OCI-M1 (cell line): ENCODE data around the gene PPFIA1.

Experiments used
- DNase-seq: peaks from one replicate; lab custom pipeline; 2025; lab: John Stamatoyannopoulos, UW

Gene PPFIA1

DNA sequence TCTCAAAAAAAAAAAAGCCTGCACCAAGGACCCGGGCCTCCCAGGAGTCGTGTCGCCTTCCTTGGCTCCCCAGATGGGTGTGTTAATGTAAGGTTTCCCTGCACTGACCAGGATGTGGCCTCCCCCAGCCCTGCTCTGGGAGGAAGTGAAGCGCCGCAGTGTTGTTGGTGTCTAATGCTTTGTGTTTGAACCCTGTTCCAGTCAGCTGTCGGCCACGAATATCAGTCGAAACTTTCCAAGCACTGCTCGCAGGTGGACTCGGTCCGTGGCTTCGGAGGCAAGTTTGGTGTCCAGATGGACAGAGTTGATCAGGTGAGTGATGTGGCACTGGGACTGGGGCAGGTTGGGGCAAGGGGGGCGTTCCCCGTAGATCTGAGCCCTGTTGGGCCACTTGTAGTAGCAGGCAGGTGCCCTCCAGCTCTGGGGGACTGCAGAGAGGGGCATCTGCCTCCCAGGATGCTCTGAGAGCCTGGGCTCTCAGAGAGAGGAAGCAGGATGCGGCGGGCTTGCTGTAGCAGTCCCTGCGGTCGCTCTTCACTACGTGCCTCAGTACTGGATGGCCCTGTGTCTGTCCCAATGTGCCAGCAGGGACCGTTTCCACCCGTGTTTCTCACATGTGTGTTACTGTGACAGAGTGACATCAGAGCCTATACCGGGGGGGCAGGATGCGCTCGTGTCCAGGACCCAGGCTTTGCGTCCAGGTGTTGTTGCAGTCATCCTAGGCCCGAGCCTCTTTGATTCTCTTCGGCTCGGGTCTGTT lies 144.0 kb downstream of the PPFIA1 start:
- DNase-seq, result no peak

DNA sequence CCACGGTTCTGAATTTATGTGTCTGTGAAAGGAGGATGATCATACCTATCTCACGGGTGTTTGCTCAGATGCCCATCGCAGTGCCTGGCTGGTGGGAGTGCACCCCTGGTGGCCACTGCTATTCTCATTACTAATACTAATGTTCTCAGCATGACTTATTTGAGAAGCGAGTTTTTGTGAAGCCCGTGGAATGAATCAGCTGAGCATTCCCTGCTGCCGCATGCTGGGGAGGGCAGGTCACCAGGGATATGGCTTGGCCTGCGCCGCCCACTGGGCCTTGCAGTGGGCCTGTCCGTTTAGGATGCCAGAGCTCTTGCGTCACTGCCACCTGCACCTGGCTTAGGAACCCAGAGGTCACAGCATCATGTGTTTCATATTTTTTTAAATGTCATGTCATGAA lies 144.7 kb downstream of the PPFIA1 start:
- no peak for DNase-seq

DNA sequence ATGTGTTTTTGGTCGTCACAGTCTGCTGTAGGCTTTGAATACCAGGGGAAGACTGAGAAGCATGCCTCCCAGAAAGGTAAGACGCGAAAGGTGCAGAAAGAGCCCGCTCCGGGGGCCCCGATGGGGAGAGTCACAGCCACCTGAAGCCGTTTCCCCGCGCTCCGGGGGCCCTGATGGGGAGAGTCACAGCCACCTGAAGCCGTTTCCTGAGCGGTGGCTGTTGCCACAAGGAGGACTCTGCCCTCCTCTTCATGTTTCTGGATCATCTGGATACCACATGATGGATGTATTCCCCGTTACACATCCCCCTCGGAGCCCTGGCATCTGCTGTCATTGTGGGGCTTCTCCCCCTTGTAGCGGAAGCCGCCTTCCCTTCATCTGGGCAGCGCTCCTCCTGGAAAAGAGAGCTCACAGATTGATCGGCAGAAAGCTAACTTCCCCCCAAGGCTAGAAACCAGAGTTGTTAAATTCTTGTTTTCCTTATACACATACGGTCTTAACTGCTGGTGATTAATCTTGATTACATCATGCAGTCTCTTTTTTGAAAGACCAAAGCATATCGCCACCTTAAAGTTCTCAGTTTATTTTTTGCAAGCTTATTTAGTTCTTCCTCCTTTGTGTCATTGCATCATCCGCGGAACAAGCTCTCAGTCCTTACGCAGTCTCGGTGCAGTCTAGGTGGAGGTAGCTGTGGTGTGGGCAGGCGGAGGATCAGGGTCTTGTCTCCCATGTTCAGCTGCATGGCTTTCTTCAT lies 145.3 kb downstream of the PPFIA1 start:
- peak; percentile 83 for DNase-seq

DNA sequence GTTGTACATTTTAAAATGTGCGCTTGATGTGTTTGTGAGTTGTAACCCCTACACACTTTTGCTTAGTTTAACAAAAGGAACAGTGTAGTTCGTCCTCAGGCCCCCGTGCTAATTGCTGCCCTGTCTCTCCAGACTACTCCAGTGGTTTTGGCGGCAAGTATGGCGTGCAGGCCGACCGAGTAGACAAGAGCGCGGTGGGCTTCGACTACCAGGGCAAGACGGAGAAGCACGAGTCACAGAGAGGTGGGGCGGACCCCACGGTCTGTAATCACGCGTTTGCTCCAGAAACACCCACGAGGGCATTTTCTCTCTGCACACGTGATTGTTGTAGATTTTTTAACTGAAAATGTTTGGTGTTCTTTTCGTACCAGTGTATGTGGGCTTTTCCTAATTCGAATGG lies 146.4 kb downstream of the PPFIA1 start:
- no peak for DNase-seq

DNA sequence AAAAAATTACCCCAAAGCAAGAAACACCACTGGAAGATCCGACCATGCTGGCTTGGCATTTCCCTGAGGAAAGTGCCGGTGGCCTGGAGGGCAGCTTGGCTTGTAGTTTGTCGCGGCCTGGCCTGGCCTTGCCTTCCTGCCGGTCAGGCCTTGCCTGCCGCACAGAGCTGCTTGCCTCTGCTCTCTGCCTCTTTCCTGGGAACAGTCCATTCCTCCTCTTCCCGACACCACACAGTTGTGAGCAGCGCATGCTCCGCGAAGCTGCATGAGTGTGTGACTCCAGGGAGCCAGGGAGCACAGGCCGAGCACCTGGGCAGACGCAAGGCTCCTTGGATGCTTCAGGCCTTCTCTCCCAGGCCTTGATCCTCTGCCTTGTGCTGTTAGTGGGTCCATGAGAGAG lies 147.6 kb downstream of the PPFIA1 start:
- no peak for DNase-seq

DNA sequence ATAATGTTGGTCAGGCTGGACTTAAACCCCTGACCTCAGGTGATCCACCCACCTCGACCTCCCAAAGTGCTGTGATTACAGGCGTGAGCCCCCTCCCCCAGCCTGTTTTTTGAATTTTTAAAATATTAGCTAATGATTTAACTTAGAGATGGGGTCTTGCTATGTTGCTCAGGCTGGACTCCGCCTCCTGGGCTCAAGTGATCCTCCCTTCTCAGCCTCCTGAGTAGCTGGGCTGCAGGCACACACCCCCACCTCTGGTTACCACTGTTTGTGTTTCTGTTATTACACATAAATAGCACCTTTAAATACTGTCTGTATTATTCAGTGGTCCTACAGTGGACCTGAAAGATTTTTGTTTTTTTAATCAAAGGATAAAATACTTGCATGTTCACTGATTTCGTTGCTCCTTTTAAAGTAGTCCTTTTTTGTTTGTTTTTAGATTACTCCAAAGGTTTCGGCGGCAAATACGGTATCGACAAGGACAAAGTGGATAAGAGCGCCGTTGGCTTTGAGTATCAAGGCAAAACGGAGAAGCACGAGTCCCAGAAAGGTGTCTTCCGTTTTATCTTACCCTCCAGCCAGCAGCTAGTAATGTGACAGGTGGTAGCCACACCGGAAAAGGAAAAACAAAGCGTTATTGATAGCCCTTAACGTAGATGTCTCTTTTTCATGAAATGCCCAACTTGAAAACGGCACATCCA lies 149.0 kb downstream of the PPFIA1 start:
- DNase-seq, result no peak

DNA sequence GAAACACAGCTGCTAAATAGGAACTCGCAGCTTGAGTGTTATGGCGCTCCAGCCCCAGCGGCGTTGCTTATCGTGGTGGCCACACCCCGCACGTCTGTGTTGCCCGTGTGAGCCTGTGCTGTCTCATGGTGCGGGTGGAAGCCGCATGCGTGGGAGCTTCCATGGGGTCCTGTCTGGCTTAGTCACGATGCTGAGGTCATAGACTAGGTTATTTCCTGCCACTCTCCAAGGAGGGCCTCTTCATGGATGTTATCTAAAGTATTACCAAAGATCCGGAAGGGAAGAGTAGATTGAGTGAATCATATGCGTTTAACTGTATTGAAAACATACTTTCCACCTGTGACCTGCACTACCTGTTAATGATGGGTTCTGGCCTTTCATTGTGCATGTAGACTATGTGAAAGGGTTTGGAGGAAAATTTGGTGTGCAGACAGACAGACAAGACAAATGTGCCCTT lies 149.5 kb downstream of the PPFIA1 start:
- peak; percentile 100 for DNase-seq

DNA sequence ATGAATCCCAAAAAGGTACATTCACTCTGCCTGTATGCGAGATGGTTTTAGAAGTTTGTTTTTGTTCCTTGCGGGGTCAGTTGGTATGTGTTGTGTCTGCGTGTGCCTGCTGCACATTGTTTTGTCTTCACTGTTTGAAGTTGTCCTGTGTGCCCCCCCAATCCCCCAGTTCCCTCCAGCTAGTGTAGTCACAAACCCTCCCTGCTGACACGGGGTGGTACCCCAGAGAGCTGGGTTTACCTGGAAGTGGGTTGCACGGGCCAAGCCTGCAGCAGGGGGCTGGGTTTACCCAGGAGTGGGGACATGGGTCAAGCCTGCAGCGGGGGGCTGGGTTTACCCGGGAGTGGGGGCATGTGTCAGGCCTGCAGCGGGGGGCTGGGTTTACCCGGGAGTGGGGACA lies 150.0 kb downstream of the PPFIA1 start:
- no peak for DNase-seq

DNA sequence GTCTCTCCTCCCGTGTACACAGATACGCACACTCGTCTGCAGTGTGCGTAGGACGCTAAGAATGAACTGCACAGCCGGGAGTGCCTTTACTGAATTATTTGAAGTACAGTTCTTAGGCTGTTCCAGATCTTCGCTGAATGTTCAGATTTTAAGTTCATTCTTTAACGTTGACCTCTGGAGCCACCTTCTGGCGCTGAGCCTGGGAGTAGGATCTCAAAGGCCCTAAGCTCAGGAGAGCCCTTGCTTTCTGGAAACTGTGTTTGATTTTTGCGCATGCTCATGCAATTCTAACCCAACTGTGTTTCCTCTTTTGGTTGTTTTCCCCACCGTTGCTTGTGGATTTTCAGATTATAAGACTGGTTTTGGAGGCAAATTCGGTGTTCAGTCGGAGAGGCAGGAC lies 150.6 kb downstream of the PPFIA1 start:
- peak; percentile 76 for DNase-seq

DNA sequence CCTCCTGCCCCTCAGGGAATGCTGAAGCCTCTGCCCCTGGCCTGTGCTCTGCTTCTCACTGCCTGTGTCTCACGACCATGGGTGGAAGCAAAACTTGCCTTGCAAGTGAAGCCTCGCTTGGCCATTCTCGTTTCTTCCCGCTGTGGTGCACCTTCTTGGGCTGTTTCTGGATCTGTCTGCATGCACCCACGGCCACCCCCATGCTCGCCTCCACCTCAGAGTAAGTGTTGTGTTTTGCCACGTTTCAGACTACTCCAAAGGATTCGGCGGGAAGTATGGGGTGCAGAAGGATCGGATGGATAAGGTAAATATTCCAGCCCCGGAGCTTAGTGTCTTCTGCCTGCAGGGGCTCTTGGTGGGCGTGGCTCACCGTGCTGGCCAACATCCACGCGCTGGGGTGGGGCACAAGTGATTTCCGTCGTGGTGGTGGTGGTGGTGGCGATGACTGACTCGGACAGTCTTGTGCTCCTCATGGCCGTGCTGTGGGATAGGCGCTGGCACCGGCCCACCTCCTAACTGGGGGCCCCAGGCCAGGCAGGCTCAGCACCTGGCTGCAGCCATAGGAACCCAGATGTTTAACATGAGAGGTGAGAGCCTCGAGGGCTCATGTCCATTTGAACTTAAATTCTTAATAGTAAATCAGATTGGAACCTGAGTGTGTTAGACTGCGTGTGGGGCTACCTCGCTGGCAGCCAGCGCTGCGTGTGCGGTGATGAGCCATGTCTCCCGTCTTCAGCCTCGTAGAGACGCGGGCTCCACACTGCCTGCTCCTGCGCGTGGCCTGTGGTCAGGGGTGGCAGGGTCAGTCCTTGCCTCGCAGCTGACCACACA lies 152.4 kb downstream of the PPFIA1 start:
- DNase-seq, result no peak

DNA sequence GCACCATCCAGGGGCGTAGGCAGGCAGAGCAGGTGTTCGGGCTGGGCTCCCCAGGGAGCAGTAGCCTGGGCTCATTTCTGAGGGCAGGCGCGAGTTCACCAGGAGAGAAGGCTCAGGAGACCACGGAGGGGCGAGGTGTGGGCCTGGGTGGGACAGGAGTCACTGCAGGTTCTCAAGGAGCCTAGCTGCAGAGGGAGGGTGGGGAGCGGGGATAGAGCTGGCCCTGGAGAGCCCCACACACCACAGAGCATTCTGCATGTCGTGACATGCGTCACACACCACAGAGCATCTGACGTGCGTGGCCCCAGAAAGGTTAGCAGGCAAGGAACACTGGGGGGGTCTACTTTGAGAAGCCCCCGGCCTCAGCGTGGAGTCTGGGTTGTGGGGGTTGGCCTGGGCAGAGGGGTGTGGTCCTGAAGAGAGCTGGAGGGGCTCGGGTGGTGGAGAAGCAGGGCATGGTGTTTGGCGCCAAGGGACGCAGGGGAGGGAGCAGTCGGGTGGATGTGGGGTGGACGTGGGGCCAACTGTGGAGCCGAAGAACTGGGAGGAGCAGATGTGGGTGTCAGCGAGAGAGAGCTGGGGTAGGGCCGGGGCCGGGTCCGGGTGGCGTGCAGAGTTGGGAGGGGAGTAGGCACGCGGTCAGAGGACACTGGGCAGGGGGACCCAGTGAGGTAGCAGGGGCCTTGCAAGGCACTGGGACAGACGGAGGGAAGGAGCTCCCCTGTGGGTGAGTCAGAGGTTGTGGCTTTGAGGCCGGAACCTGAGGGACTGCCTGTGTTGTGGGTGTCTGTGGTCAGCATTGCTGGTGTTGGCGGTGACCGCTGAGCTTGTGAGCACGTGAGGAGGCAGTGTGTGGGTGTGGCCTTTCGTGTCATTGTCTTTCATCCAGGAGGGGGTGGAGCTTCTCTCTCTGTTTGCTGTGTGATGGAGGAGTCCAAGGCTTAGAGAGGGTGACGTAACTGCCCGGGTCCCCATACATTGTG lies 153.3 kb downstream of the PPFIA1 start:
- DNase-seq, result peak; percentile 100

DNA sequence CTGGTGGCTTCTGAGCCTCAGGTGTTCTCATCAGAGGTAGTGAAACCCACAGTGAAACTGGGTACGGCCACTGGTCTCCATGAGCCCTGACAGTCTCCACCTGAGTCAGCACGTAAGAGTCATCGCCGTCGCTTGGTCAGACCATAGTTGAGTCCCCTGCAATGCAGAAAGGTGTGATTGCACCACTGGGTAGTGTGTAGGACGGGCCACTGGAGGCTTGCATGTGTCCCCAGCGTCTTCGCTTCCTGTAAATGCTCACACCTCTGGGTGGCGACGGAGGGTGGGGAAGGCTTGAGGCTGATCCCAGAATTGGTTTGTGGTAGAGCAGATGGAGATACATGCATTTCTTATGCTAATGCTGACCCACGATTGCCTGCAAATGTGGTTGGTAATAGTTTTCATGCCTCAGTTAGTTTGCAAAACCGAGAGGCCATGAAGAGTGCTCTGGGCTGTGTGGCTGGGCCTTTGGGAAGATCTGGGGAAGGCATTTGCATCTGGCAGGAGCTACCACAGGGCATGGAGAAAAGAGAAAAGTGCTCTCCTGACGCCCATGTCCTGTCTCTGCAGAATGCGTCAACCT lies 154.4 kb downstream of the PPFIA1 start:
- no peak for DNase-seq

DNA sequence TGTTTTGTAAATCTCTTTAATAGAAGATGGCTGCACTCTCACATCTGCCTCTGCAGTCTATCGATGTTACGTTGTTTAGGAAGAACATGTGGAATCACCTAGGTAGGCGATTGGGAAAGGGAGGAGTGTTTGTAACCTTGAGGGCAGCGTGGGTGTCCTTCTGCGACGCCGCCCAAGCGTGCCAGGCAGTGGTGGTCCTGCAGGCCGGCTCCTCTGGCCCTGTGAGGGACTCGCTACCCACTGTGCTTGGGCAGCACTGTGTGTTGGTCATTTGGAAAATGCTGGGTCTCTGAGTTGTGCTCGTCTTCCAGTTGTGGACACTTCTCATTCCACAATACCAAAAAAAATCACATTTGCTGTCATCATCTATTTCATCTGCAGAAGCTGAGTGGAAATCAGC lies 156.9 kb downstream of the PPFIA1 start:
- DNase-seq, result no peak

DNA sequence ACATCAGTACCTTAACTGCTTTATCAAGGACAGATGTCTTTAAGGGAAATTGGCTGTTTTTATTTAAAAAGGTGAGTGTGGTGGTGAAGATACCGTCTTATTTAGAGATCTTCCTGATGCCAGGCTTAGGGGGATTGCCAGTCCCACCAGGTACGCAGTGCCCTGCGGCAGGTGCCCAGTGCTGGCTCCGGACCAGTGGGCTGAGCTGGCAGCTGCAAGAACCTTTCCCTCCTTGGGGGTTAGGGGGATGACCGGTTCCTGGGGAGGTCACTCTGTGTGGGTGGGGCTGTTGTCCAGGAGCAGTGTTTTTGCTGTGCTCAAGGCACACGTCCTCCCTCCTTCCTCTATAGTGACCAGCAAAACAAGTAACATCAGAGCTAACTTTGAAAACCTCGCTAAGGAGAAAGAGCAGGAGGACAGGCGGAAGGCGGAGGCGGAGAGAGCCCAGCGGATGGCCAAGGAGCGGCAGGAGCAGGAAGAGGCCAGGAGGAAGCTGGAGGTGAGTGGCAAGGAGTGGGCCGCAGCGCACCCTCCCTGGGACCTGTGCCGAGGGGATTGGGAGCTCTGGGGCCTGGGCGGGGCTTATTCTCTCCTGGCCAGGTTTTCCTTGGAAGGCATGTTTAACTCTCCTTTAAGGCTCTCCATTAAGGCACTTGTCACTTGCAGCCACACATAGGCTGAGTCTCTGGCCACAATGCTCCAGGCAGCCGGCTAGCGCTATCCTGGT lies 158.4 kb downstream of the PPFIA1 start:
- no peak for DNase-seq

DNA sequence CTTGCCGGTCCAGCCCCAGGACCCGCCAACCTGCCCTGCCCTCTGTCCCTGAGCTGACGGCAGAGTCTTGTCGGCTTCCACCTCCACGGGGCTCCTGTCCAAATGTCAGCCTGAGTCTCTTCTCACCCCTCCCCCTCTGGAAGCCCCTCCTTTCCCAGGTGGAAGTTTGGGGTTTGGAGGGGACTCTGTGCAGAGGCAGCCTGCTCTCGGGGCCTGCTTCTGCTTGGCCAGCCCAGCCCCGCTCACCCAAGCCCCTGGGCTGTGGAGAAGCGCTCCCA lies 158.9 kb downstream of the PPFIA1 start:
- DNase-seq, result no peak

DNA sequence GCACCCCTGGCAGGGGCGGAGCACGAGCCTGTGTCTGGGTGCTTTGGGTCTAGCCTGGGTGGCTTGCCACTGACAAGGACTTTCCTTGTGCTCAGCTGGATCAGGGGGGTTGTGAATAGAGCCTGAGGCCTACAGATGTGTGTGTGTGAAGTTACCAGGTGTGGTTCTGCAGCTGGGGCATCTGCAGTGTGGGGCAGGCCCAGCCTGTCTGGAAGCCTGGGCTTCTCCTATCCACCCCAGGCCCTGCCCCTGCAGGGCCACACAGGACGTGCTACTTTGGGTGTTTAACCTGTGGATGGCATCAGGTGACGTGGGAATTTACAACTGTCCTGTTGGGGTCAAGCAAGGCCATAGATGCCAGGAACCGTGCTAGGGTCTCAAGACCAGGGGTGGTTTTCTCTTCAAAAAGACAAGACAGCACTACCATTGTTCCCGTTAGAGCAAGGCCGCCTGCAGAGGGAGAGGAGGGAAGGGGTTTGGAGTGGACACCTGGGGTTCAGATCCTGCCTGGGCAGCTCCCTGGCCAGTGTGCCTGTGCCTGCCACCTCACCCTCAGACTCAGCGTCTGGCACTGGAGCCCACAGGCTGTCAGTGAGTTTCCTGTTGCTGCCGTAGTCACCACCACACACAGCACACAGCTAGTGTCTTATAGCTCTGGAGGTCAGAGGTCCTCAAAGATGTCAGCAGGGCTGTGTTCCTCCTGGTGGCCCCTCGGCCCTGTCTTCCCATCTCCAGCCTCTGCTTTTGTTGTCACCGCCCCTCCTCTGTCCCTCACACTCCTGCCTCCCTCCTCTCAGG lies 159.4 kb downstream of the PPFIA1 start:
- no peak for DNase-seq

DNA sequence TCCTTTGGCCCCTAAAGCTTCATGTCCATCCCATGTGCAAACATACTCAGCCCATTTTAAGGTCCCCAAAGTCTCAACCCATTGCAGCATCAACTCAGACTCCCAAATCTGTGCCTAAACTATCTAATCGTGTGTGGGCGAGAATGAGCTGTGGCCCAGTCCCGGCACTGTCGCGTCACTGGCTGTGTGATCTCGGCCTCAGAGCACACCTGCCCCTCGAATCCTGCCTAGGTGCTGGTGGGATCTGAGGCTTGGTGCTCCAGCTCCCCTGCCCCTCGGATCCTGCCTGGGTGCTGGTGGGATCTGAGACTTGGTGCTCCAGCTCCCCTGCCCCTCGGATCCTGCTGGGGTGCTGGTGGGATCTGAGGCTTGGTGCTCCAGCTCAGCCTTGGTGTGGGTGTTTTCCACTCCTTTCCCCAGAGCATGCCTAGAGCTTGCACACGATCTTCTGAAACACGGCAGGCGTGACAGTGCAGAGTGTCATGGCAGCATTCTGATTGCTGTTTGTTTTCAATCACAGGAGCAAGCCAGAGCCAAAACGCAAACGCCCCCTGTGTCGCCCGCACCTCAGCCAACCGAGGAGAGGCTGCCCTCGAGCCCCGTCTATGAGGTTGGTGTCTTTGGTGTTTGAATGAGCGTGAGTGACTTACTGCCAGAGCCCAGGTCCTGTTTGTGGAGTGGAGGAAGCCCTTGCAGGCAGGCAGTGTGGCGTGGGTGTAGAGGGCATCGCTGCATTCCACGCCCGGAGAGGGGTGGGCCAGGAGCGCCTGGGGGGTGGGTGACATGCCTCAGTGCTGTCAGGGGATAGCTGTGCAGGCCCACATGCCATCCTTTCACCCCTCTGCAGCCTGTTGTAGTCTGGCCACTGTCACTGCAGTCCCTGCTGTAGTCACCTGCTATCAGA lies 160.4 kb downstream of the PPFIA1 start:
- DNase-seq, result no peak

DNA sequence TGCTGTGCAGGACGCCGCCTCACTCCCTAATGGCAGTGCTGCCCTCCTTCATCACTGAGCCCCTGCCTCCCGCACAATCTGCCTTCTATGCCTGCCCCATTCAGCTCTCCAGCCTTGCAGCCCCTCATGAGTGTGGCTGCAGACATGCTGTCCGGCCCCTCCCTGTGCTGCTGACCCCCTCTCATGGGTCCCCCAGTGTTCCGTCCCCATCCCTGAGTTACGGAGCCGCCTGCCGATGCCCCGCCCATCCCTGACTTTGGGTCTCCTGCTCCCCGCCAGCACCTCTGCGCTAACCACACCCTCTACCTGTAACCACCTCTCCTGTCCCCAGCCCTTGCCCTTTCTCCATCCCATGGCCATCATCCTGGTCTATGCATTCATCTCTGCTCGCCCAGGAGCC lies 161.1 kb downstream of the PPFIA1 start:
- DNase-seq, result no peak
